GM12874 (cell line): ENCODE results near the gene CFAP43.

Experiments
- TF ChIP-seq, protein P1 (sequence below): IDR thresholded peaks from 2 replicates; pipeline ENCODE4 v1.5.1; 2011; ENCODE audit warnings: low read depth, mild to moderate bottlenecking, control low read depth, low read length, moderate library complexity; ENCODE audit not compliant: insufficient read depth

The CFAP43 gene

GRCh38 chr10:104151737-104152136 lies 80.4 kb downstream of the CFAP43 start:
- TF ChIP-seq, protein P1, sequence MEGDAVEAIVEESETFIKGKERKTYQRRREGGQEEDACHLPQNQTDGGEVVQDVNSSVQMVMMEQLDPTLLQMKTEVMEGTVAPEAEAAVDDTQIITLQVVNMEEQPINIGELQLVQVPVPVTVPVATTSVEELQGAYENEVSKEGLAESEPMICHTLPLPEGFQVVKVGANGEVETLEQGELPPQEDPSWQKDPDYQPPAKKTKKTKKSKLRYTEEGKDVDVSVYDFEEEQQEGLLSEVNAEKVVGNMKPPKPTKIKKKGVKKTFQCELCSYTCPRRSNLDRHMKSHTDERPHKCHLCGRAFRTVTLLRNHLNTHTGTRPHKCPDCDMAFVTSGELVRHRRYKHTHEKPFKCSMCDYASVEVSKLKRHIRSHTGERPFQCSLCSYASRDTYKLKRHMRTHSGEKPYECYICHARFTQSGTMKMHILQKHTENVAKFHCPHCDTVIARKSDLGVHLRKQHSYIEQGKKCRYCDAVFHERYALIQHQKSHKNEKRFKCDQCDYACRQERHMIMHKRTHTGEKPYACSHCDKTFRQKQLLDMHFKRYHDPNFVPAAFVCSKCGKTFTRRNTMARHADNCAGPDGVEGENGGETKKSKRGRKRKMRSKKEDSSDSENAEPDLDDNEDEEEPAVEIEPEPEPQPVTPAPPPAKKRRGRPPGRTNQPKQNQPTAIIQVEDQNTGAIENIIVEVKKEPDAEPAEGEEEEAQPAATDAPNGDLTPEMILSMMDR, result no peak

DNA sequence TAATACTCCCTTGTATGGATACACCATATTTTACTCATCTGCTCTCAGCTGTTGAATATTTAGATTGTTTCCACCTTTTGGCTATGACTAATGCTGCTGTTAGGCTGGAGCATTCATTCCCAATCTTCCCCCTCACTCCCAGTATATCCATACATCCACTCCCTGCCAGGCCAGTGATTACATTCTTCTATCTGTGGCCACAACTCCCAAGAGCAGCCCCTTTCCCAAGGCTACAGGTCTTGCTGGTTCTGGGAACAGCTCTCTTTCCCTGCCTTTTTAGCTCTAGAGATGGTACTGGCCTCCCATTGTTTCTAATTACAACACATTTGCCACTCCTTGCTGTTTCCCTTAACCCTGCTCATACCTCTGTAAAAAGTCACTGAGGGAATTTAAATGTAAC lies 82.0 kb downstream of the CFAP43 start:
- TF ChIP-seq, protein P1, result no peak

DNA sequence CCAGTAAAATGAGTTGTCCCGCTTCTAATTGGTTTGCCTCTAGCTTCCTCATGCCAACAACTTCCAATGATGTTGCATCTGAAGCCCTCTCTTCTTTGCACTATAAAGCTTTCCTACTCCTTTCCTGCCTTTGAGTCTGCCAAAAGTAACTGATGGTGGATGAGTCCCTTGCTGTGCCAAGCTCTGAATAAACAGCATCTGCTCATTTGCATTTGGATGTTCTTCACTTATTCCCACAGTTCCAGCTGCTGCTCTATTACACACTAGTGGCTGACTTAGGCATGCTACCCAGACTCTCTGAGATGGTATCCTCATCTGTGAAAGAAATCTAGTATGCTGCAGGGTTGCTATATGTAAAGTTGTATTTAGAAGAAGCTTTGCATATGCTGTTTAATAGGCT lies 85.3 kb downstream of the CFAP43 start:
- TF ChIP-seq, protein P1, result no peak

- TF ChIP-seq, protein P1, result no peak
Measured at GRCh38 chr10:104144931-104145330, 87.2 kb downstream of the CFAP43 start.

- TF ChIP-seq, protein P1, result no peak
Measured at GRCh38 chr10:104143829-104144228, 88.3 kb downstream of the CFAP43 start.

GRCh38 chr10:104142081-104142480 lies 90.1 kb downstream of the CFAP43 start:
- TF ChIP-seq, protein P1, result no peak

DNA sequence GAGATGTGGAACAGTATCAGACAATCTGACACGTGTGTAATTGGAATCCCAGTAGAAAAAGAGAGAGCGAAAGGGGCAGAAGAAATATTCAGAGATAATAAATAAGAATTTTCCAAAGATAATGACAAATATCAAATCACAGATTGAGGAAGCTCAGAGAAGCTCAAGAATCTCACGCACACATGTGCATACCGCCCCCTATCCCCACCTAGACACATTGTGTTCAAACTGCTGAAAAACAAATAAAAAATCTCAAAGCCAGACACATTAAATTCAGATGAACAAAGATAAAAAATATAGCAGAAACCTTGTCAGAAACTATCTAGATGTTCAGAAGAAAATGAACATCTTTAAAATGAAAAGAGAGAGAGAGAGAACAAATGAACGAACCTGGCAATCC lies 92.9 kb downstream of the CFAP43 start:
- TF ChIP-seq, protein P1, result peak; percentile 14; the same call in 1 of the 2 replicates

- TF ChIP-seq, protein P1, result no peak
Measured at GRCh38 chr10:104138131-104138530, 94.0 kb downstream of the CFAP43 start.
